K562 (cell line): ENCODE data around the gene SMURF1. TPM values are rescaled to one million over a fixed set of nuclear protein-coding genes. Genes with fewer than 3 reads are reported as not detected.

Source experiments
- ATAC-seq: fragments of 200-7000 bp; cut with Tn5 transposase; 3 replicates; pipeline ENCODE4 v1.9.1; 2020; ENCODE audit warnings: moderate library complexity
- BruUV-seq: library from RNA; stranded (reverse); fragments of 400-500 nt; replicated peaks from 2 replicates; lab custom pipeline; 2021; lab: Mats Ljungman, UMichigan
- CTCF ChIA-PET: fragments of 300-600 bp; formaldehyde crosslinking; extraction: SDS; loops from one replicate; lab custom pipeline; 2021; ENCODE audit warnings: low intra/inter-chr PET ratio; lab: Yijun Ruan, JAX
- POLR2A ChIA-PET: fragments of 300-600, 350-650 bp; sonication (Branson Sonifier 250); formaldehyde crosslinking; extraction: SDS; loops from one replicate; lab custom pipeline; 2021; ENCODE audit warnings: antibody characterized with exemption, inconsistent platforms; lab: Yijun Ruan, JAX
- DNase-seq, 4 experiments: peaks; one replicate each; pipeline versions ENCODE4 v3.0.0 to v3.0.0-alpha.2; 2011 to 2018; ENCODE audit warnings: low spot score in 3 of 4, mixed read lengths in 3 of 4; ENCODE audit errors: extremely low read depth in 1 of 4
- FAIRE-seq: peaks from 2 replicates; lab custom pipeline; 2011; peaks lifted over from hg19 to GRCh38; lab: Jason Lieb, UNC
- H2AFZ ChIP-seq: 2 replicates; pipeline ENCODE4 v1.6.0; 2011; ENCODE audit warnings: low read depth, low read length, control low read depth, inconsistent platforms
- H3K27ac ChIP-seq: fragments of 200-600 bp; 3 replicates; pipeline ENCODE4 v1.8.0; 2011; ENCODE audit warnings: low read depth, mild to moderate bottlenecking, control low read depth, inconsistent platforms, low read length, moderate library complexity, mixed read lengths; ENCODE audit errors: extremely low read depth
- H3K27me3 ChIP-seq, 2 experiments: fragments of 300-600 bp in 1 of 2; 2 replicates in 1 of 2; 3 replicates in 1 of 2; pipeline versions ENCODE4 v1.6.0 to v1.8.0; 2011; ENCODE audit warnings: inconsistent platforms in 2 of 2, low read length in 2 of 2, mild to moderate bottlenecking in 1 of 2, mixed read lengths in 1 of 2, moderate library complexity in 1 of 2; ENCODE audit not compliant: control insufficient read depth in 2 of 2, insufficient read depth in 2 of 2
- H3K36me3 ChIP-seq: fragments of 300-600 bp; 3 replicates; pipeline ENCODE4 v1.8.0; 2011; ENCODE audit warnings: mild to moderate bottlenecking, low read length, inconsistent platforms; ENCODE audit not compliant: control insufficient read depth, insufficient read depth
- H3K4me1 ChIP-seq, 2 experiments: fragments of 200-600 bp in 1 of 2; replicated peaks in 1 of 2; 2 replicates in 1 of 2; 3 replicates in 1 of 2; pipeline versions ENCODE4 v1.5.1 to v1.8.0; 2011; ENCODE audit warnings: inconsistent platforms in 2 of 2, low read length in 2 of 2, mild to moderate bottlenecking in 1 of 2, mixed read lengths in 1 of 2, moderate library complexity in 1 of 2; ENCODE audit not compliant: control insufficient read depth in 2 of 2, insufficient read depth in 2 of 2
- H3K4me2 ChIP-seq: 2 replicates; pipeline ENCODE4 v1.6.1; 2011; ENCODE audit warnings: low read length, control low read depth, inconsistent platforms, mixed read lengths; ENCODE audit not compliant: insufficient read depth
- H3K4me3 ChIP-seq: fragments of 200-600 bp; sonication (generic), shearing (Covaris generic); 2 replicates; pipeline ENCODE4 v1.5.1; 2016; ENCODE audit warnings: control low read depth, inconsistent platforms
- H3K79me2 ChIP-seq: fragments of 200-600 bp; 3 replicates; pipeline ENCODE4 v1.8.0; 2011; ENCODE audit warnings: low read length, inconsistent platforms; ENCODE audit not compliant: control insufficient read depth, insufficient read depth
- H3K9ac ChIP-seq, 2 experiments: 2 replicates each; pipeline versions ENCODE4 v1.6.0 to v1.6.1; 2011; ENCODE audit warnings: low read depth in 2 of 2, low read length in 2 of 2, control low read depth in 1 of 2, inconsistent platforms in 1 of 2, mild to moderate bottlenecking in 1 of 2, mixed read lengths in 1 of 2; ENCODE audit not compliant: insufficient read depth in 1 of 2
- H3K9me1 ChIP-seq: one replicate; pipeline ENCODE4 v1.6.0; 2011; ENCODE audit warnings: inconsistent platforms, mild to moderate bottlenecking, low read length, moderate library complexity; ENCODE audit not compliant: control insufficient read depth, insufficient read depth
- H3K9me3 ChIP-seq: replicated peaks from 2 replicates; pipeline ENCODE4 v1.5.1; 2011; ENCODE audit warnings: low read depth, low read length, inconsistent platforms; ENCODE audit not compliant: control insufficient read depth, insufficient read depth
- H4K20me1 ChIP-seq: replicated peaks from 2 replicates; pipeline ENCODE4 v1.6.1; 2011; ENCODE audit warnings: low read length, inconsistent platforms, mixed read lengths; ENCODE audit not compliant: control insufficient read depth, insufficient read depth
- IRF2 ChIP-seq: sonication (generic); formaldehyde crosslinking; IDR thresholded peaks from 2 replicates; pipeline ENCODE4 v1.8.1; 2022; ENCODE audit warnings: mild to moderate bottlenecking, missing genetic modification reagents
- NFYB ChIP-seq: IDR thresholded peaks from 2 replicates; pipeline ENCODE4 v1.6.1; 2011; ENCODE audit warnings: mild to moderate bottlenecking, moderate library complexity; ENCODE audit not compliant: insufficient read length; ENCODE audit errors: extremely low read depth
- PURB ChIP-seq: sonication (generic); formaldehyde crosslinking; IDR thresholded peaks from 2 replicates; pipeline ENCODE4 v1.9.0; 2021; ENCODE audit warnings: low read depth, mild to moderate bottlenecking, missing genetic modification reagents
- ZNF124 ChIP-seq: sonication (generic); formaldehyde crosslinking; IDR thresholded peaks from 2 replicates; pipeline ENCODE4 v1.8.1; 2022; ENCODE audit warnings: missing genetic modification reagents
- ZNF146 ChIP-seq: IDR thresholded peaks from one replicate; pipeline ENCODE4 v1.6.1; 2018; ENCODE audit warnings: missing compliant biosample characterization; ENCODE audit not compliant: unreplicated experiment
- ZNF263 ChIP-seq: sonication (generic); formaldehyde crosslinking; IDR thresholded peaks from 2 replicates; pipeline ENCODE4 v1.8.0; 2022; ENCODE audit warnings: mild to moderate bottlenecking, missing genetic modification reagents, borderline replicate concordance
- WGBS: fragments of 100-300 bp; shearing (Covaris generic); methylation state at CpG from one replicate; pipeline ENCODE4 v1.1.6; 2016; ENCODE audit warnings: low coverage, mixed read lengths; ENCODE audit not compliant: insufficient coverage; ENCODE audit errors: missing lambda C conversion rate; 5-methylcytosine and 5-hydroxymethylcytosine counted together
- in situ Hi-C: fragments of 300-500 bp; cut with MboI; formaldehyde crosslinking; loops from 4 replicates; pipeline ENCODE4 v1.15.0; 2018; ENCODE audit warnings: inconsistent platforms, mixed read lengths
- intact Hi-C: fragments of 100-400 bp; cut with micrococcal nuclease; formaldehyde crosslinking; loops from 2 replicates; pipeline ENCODE4 v1.14.2; 2022
- polyA plus RNA-seq, 8 experiments: library from polyadenylated mRNA; depleted of rRNA in 4 of 8; stranded (reverse) in 5 of 8; unstranded in 3 of 8; fragments of >200 nt; fragmentation: Nextera tagmentation in 2 of 8; fragmentation: Illumina TruSeq in 1 of 8; extraction: Ambion mirVana in 2 of 8; extraction: Trizol in 1 of 8; gene quantifications; 2 replicates each; pipeline versions ENCODE4 v1.2.1 to v1.2.3, GENCODE V29; 2011 to 2014; ENCODE audit warnings: inconsistent platforms in 1 of 8, missing spikeins in 1 of 8
- total RNA-seq, 7 experiments: library from RNA; depleted of rRNA in 6 of 7; stranded (reverse); fragments of >200 nt in 6 of 7; fragmentation: Illumina TruSeq in 2 of 7; extraction: Trizol in 2 of 7; gene quantifications; 2 replicates each; pipeline versions ENCODE4 v1.2.1 to v1.2.3, GENCODE V29; 2011 to 2021; ENCODE audit warnings: low replicate concordance in 1 of 7
- TF ChIP-seq, protein P1 (sequence below): fragments of 450-650 bp; IDR thresholded peaks from 2 replicates; pipeline ENCODE4 v1.6.1; 2016; ENCODE audit warnings: mild to moderate bottlenecking, moderate library complexity
- TF ChIP-seq, protein P2 (sequence below): sonication (generic); formaldehyde crosslinking; IDR thresholded peaks from 2 replicates; pipeline ENCODE4 v1.8.0; 2022; ENCODE audit warnings: missing genetic modification reagents, mild to moderate bottlenecking, borderline replicate concordance

The SMURF1 gene
- total and polyA plus RNA-seq, 9 of the 15 experiments (the other 6 are each of a cell fraction or from before 2014, with no cell fraction given): 1.0 to 20.1 (median 12.6) TPM

DNA sequence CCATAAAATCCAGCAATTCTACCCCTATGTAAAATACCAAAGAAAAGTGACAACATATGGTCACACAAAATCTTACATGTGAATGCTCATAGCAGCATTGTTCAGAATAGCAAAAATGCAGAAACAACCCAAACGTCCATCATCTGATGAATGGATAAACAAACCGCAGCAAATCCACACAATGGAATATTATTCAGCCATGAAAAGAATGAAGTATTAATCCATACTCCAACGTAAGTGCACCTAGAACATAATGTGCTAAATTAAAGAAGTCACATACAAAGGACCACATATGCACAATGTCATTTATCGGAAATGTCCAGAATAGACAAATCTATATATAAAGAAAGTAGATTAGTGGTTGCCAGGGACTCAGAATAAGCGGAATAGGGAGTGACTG, 57.4 kb downstream of the SMURF1 start:
- no peaks in the 10 kb centered on the region for H3K27me3 ChIP-seq
- no peaks in the 10 kb centered on the region for H3K9me3 ChIP-seq
- H3K9me1 ChIP-seq: no peaks in the 10 kb centered on the region
- no peak overlapping the region for H3K27ac ChIP-seq
- intact Hi-C loops (no loop called here), in situ Hi-C loops (no loop called here)
- POLR2A ChIA-PET: no interaction called here
- no peak overlapping the region for H2AFZ ChIP-seq
- CTCF ChIA-PET: no interaction called here
- DNase-seq (no peak), FAIRE-seq (no peak), ATAC-seq (no peak)
- H3K79me2 ChIP-seq: peaks cover 49% of the 10 kb centered on the region
- no TSS peak for BruUV-seq
- WGBS: 90% methylated on average over 5 of the region's 5 CpGs
- H3K4me3 ChIP-seq: no peak overlapping the region
- H3K4me1 ChIP-seq: peaks cover 12 to 25% of the 10 kb centered on the region in 2 experiments; a peak in 4 of 5 replicates
- TF ChIP-seq PURB (CRISPR knock-in tag) (no peak), ZNF146 (CRISPR knock-in tag) (peak; percentile 61), NFYB (no peak), IRF2 (no peak), ZNF263 (CRISPR knock-in tag) (no peak), ZNF124 (CRISPR knock-in tag) (no peak)
- TF ChIP-seq, protein P1, sequence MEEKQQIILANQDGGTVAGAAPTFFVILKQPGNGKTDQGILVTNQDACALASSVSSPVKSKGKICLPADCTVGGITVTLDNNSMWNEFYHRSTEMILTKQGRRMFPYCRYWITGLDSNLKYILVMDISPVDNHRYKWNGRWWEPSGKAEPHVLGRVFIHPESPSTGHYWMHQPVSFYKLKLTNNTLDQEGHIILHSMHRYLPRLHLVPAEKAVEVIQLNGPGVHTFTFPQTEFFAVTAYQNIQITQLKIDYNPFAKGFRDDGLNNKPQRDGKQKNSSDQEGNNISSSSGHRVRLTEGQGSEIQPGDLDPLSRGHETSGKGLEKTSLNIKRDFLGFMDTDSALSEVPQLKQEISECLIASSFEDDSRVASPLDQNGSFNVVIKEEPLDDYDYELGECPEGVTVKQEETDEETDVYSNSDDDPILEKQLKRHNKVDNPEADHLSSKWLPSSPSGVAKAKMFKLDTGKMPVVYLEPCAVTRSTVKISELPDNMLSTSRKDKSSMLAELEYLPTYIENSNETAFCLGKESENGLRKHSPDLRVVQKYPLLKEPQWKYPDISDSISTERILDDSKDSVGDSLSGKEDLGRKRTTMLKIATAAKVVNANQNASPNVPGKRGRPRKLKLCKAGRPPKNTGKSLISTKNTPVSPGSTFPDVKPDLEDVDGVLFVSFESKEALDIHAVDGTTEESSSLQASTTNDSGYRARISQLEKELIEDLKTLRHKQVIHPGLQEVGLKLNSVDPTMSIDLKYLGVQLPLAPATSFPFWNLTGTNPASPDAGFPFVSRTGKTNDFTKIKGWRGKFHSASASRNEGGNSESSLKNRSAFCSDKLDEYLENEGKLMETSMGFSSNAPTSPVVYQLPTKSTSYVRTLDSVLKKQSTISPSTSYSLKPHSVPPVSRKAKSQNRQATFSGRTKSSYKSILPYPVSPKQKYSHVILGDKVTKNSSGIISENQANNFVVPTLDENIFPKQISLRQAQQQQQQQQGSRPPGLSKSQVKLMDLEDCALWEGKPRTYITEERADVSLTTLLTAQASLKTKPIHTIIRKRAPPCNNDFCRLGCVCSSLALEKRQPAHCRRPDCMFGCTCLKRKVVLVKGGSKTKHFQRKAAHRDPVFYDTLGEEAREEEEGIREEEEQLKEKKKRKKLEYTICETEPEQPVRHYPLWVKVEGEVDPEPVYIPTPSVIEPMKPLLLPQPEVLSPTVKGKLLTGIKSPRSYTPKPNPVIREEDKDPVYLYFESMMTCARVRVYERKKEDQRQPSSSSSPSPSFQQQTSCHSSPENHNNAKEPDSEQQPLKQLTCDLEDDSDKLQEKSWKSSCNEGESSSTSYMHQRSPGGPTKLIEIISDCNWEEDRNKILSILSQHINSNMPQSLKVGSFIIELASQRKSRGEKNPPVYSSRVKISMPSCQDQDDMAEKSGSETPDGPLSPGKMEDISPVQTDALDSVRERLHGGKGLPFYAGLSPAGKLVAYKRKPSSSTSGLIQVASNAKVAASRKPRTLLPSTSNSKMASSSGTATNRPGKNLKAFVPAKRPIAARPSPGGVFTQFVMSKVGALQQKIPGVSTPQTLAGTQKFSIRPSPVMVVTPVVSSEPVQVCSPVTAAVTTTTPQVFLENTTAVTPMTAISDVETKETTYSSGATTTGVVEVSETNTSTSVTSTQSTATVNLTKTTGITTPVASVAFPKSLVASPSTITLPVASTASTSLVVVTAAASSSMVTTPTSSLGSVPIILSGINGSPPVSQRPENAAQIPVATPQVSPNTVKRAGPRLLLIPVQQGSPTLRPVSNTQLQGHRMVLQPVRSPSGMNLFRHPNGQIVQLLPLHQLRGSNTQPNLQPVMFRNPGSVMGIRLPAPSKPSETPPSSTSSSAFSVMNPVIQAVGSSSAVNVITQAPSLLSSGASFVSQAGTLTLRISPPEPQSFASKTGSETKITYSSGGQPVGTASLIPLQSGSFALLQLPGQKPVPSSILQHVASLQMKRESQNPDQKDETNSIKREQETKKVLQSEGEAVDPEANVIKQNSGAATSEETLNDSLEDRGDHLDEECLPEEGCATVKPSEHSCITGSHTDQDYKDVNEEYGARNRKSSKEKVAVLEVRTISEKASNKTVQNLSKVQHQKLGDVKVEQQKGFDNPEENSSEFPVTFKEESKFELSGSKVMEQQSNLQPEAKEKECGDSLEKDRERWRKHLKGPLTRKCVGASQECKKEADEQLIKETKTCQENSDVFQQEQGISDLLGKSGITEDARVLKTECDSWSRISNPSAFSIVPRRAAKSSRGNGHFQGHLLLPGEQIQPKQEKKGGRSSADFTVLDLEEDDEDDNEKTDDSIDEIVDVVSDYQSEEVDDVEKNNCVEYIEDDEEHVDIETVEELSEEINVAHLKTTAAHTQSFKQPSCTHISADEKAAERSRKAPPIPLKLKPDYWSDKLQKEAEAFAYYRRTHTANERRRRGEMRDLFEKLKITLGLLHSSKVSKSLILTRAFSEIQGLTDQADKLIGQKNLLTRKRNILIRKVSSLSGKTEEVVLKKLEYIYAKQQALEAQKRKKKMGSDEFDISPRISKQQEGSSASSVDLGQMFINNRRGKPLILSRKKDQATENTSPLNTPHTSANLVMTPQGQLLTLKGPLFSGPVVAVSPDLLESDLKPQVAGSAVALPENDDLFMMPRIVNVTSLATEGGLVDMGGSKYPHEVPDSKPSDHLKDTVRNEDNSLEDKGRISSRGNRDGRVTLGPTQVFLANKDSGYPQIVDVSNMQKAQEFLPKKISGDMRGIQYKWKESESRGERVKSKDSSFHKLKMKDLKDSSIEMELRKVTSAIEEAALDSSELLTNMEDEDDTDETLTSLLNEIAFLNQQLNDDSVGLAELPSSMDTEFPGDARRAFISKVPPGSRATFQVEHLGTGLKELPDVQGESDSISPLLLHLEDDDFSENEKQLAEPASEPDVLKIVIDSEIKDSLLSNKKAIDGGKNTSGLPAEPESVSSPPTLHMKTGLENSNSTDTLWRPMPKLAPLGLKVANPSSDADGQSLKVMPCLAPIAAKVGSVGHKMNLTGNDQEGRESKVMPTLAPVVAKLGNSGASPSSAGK: 0 out of 2 replicates have a peak, but pooled peaks have one; percentile 14
- TF ChIP-seq, protein P2, sequence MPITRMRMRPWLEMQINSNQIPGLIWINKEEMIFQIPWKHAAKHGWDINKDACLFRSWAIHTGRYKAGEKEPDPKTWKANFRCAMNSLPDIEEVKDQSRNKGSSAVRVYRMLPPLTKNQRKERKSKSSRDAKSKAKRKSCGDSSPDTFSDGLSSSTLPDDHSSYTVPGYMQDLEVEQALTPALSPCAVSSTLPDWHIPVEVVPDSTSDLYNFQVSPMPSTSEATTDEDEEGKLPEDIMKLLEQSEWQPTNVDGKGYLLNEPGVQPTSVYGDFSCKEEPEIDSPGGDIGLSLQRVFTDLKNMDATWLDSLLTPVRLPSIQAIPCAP (CRISPR knock-in tag): no peak
- H3K9ac ChIP-seq: no peak overlapping the region
- H3K4me2 ChIP-seq: no peak overlapping the region
- H4K20me1 ChIP-seq: no peaks in the 10 kb centered on the region
- H3K36me3 ChIP-seq: no peaks in the 10 kb centered on the region
